HFFc6 (cell line): ENCODE measurements around the gene MTMR2. TPM values are rescaled to one million over a fixed set of nuclear protein-coding genes. Genes with fewer than 3 reads are reported as not detected.
A peak's percentile ranks its signal among the peaks of the same experiment; 100 is the strongest.

Source experiments
- DNase-seq: peaks from one replicate; pipeline ENCODE4 v3.0.0-alpha.2; 2018
- H3K27ac Mint-ChIP-seq: 2 replicates; pipeline ENCODE4 v1.8.0; 2020; ENCODE audit warnings: mild to moderate bottlenecking, mixed read lengths
- H3K27me3 Mint-ChIP-seq: 2 replicates; pipeline ENCODE4 v1.8.0; 2021; ENCODE audit warnings: mild to moderate bottlenecking, moderate library complexity, mixed read lengths; ENCODE audit not compliant: insufficient read depth
- H3K36me3 Mint-ChIP-seq: 2 replicates; pipeline ENCODE4 v1.8.0; 2021; ENCODE audit warnings: low read depth, mixed read lengths
- H3K4me1 Mint-ChIP-seq: 2 replicates; pipeline ENCODE4 v1.8.0; 2020; ENCODE audit warnings: low read depth, mixed read lengths
- H3K4me3 Mint-ChIP-seq: 2 replicates; pipeline ENCODE4 v1.8.0; 2020; ENCODE audit warnings: mild to moderate bottlenecking, moderate library complexity, mixed read lengths
- H3K9me3 Mint-ChIP-seq: 2 replicates; pipeline ENCODE4 v1.8.0; 2020; ENCODE audit warnings: mild to moderate bottlenecking, mixed read lengths
- CTCF ChIP-seq: fragments of 200-600 bp; sonication (generic); IDR thresholded peaks from 2 replicates; pipeline ENCODE4 v1.5.0; 2021; ENCODE audit warnings: antibody characterized with exemption, mild to moderate bottlenecking
- total RNA-seq, 6 experiments: library from RNA; stranded (reverse); fragmentation: NEBNext Ultra II Directional; extraction: Animal tissue kit (Norgen Biotek cat#: 25700); gene quantifications; 2 replicates in 1 of 6; 3 replicates in 5 of 6; pipeline ENCODE4 v1.2.3, GENCODE V29; 2021

MTMR2 gene
- total RNA-seq, 6 experiments from 2014 or later = 40.0 to 52.1 (median 48.4) TPM

DNA sequence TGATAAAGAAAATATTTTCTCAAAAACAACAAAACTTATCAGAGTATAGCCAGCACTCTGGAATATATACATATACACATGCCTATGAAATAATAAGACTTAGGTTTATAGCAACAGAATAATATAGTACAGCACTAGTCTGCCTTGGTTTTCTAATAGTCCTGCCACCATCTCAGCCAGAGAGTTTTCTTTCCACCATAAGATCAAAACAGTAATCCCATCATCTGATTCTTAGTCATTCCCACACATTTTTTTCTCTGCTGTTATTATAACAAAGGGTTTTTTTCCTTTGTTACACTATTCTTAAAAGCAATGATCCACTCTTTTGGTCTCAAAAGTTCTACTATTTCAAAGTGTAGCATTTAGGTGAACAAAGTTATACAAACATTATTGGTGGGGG is 15.1 kb downstream of the MTMR2 start:
- Mint-ChIP-seq H3K36me3 (peaks cover 37% of the 10 kb centered on the region), H3K27ac (peak overlapping the region; percentile 62), H3K27me3 (no peaks in the 10 kb centered on the region), H3K4me1 (peaks cover 58% of the 10 kb centered on the region), H3K4me3 (no peak overlapping the region), H3K9me3 (peaks cover 16% of the 10 kb centered on the region)
- peak; percentile 3 for DNase-seq
- TF ChIP-seq CTCF = no peak

GRCh38 chr11:95907476-95907875 is 16.4 kb downstream of the MTMR2 start:
- peaks cover 37% of the 10 kb centered on the region for H3K36me3 Mint-ChIP-seq
- H3K4me1 Mint-ChIP-seq = peaks cover 45% of the 10 kb centered on the region
- TF ChIP-seq CTCF = no peak
- no peak overlapping the region for H3K27ac Mint-ChIP-seq
- no peak for DNase-seq
- H3K4me3 Mint-ChIP-seq = no peak overlapping the region
- peaks cover 16% of the 10 kb centered on the region for H3K9me3 Mint-ChIP-seq
- H3K27me3 Mint-ChIP-seq = no peaks in the 10 kb centered on the region

DNA sequence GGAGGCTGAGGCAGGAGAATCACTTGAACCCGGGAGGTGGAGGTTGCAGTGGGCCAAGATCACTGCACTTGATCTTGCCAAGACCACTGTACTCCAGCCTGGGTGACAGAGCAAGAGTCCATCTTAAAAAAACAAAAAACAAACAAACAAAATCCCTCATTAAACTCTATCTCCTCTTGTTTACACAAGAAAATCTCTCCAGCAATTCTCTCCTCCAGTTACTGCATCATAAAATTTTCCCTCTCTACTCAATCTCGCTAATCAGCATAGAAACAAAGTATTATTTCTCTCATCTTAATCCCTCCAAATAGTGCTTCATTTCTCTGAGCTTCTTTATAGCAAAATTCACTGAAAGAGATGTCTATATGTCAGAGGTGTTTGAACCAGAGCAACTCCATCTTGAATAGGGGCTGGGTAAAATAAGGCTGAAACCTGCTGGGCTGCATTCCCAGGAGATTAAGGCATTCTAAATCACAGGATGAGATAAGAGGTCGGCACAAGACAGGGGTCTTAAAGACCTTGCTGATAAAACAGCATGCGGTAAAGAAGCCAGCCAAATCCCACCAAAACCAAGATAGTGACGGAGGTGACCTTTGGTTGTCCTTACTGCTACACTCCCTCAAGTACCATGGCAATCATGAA is 19.8 kb downstream of the MTMR2 start:
- no peak overlapping the region for H3K27ac Mint-ChIP-seq
- H3K36me3 Mint-ChIP-seq = peaks cover 29% of the 10 kb centered on the region
- H3K9me3 Mint-ChIP-seq = peaks cover 16% of the 10 kb centered on the region
- no peak overlapping the region for H3K4me3 Mint-ChIP-seq
- no peaks in the 10 kb centered on the region for H3K27me3 Mint-ChIP-seq
- no peak for TF ChIP-seq CTCF
- peaks cover 20% of the 10 kb centered on the region for H3K4me1 Mint-ChIP-seq
- DNase-seq = no peak

- no peak for DNase-seq
- no peak overlapping the region for H3K4me3 Mint-ChIP-seq
- no peaks in the 10 kb centered on the region for H3K27me3 Mint-ChIP-seq
- no peaks in the 10 kb centered on the region for H3K9me3 Mint-ChIP-seq
- no peaks in the 10 kb centered on the region; the same call in 1 of the 2 replicates for H3K4me1 Mint-ChIP-seq
- no peak for TF ChIP-seq CTCF
- peaks cover 5% of the 10 kb centered on the region; the same call in 1 of the 2 replicates for H3K36me3 Mint-ChIP-seq
- no peak overlapping the region for H3K27ac Mint-ChIP-seq
Measured at GRCh38 chr11:95898782-95899181, 25.1 kb downstream of the MTMR2 start.

GRCh38 chr11:95897731-95898130 is 26.2 kb downstream of the MTMR2 start:
- H3K9me3 Mint-ChIP-seq = no peaks in the 10 kb centered on the region
- H3K27me3 Mint-ChIP-seq = no peaks in the 10 kb centered on the region
- no peak overlapping the region for H3K4me3 Mint-ChIP-seq
- no peaks in the 10 kb centered on the region; the same call in 1 of the 2 replicates for H3K4me1 Mint-ChIP-seq
- H3K27ac Mint-ChIP-seq = peak overlapping the region; percentile 23; the same call in 1 of the 2 replicates
- DNase-seq = peak; percentile 52
- peaks cover 5% of the 10 kb centered on the region; the same call in 1 of the 2 replicates for H3K36me3 Mint-ChIP-seq
- no peak for TF ChIP-seq CTCF
